ENCODE results near the gene ERICH6.

ERICH6 gene

DNA sequence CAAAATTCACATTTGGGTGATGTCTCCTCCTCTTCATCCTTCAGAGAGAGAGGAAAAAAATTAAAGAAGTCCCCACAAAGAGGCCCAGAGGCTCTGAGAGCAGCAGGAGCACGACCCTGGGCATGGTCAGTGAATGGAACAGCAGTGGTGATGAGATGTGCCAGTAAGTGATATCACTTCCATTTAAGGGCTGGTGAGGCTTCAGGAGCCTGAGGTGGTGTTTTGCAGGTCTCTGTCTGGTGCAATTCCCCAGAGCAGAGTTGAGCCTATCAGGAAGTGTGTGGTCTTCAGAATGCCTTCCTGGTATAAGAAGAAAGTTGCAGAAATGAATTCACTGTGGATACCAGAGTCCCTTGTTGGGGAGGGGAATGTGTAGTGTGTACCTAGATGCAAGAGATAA is 21.4 kb downstream of the ERICH6 start:
- TF ChIP-seq EZH2phosphoT487 (IDR thresholded peaks at IDR 0.05; ENCODE audit: borderline replicate concordance, low read length) (no peak), CTCF (IDR thresholded peaks at IDR 0.05; ENCODE audit: low read depth, low read length, poor library complexity, severe bottlenecking) (no peak)
- Histone ChIP-seq H3K4me3 (ENCODE audit: low read length) (no peak overlapping the region), H3F3A (ENCODE audit: control insufficient read depth, insufficient read depth) (no peaks in the 10 kb centered on the region), H3K4me2 (ENCODE audit: low read length) (no peak overlapping the region), H3K9me2 (replicated peaks; ENCODE audit: control insufficient read depth, low read length) (no peaks in the 10 kb centered on the region), H3K4me1 (ENCODE audit: control insufficient read depth, low read length) (peaks cover 29% of the 10 kb centered on the region), H3K36me3 (ENCODE audit: control insufficient read depth, low read length) (no peaks in the 10 kb centered on the region; the same call in 1 of the 2 replicates), H3K9me3 (ENCODE audit: control insufficient read depth, insufficient read depth, low read length) (peaks cover 5% of the 10 kb centered on the region), H3K27me3 (ENCODE audit: control insufficient read depth, low read length) (no peaks in the 10 kb centered on the region), H3K79me2 (ENCODE audit: control insufficient read depth, low read length) (no peaks in the 10 kb centered on the region), H4K20me1 (ENCODE audit: control insufficient read depth, insufficient read depth, low read depth, low read length) (no peaks in the 10 kb centered on the region), H3K27ac (ENCODE audit: low read depth, low read length) (no peak overlapping the region)

DNA sequence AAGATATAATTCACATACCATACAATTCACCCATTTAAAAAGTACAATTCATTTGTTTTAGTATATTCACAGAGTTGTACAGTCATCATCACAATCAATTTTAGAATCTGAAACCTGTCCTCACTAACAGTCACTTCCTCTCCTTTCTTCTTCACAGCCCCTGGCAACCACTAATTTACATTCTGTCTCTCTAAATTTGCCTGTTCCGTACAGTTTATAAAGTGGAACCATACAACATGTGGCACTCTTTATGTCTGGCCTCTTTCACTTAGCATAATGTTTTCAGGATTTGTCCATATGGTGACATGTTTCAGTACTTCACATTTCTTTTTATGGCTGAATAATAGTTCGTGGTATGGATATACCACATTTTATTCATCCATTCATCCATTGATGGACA is 22.7 kb downstream of the ERICH6 start:
- Histone ChIP-seq H3K4me1 (ENCODE audit: control insufficient read depth, low read length) (peaks cover 29% of the 10 kb centered on the region), H3K36me3 (ENCODE audit: control insufficient read depth, low read length) (no peaks in the 10 kb centered on the region; the same call in 1 of the 2 replicates), H4K20me1 (ENCODE audit: control insufficient read depth, insufficient read depth, low read depth, low read length) (no peaks in the 10 kb centered on the region), H3F3A (ENCODE audit: control insufficient read depth, insufficient read depth) (no peaks in the 10 kb centered on the region), H3K4me3 (ENCODE audit: low read length) (peak overlapping the region; percentile 65), H3K79me2 (ENCODE audit: control insufficient read depth, low read length) (no peaks in the 10 kb centered on the region), H3K4me2 (ENCODE audit: low read length) (peak overlapping the region; percentile 77), H3K27me3 (ENCODE audit: control insufficient read depth, low read length) (no peaks in the 10 kb centered on the region), H3K9me3 (ENCODE audit: control insufficient read depth, insufficient read depth, low read length) (peaks cover 9% of the 10 kb centered on the region), H3K9me2 (replicated peaks; ENCODE audit: control insufficient read depth, low read length) (no peaks in the 10 kb centered on the region), H3K27ac (ENCODE audit: low read depth, low read length) (peak overlapping the region; percentile 68)
- no peak for TF ChIP-seq EZH2phosphoT487 (IDR thresholded peaks at IDR 0.05; ENCODE audit: borderline replicate concordance, low read length)
- TF ChIP-seq CTCF (IDR thresholded peaks at IDR 0.05; ENCODE audit: low read depth, low read length, poor library complexity, severe bottlenecking) = no peak

DNA sequence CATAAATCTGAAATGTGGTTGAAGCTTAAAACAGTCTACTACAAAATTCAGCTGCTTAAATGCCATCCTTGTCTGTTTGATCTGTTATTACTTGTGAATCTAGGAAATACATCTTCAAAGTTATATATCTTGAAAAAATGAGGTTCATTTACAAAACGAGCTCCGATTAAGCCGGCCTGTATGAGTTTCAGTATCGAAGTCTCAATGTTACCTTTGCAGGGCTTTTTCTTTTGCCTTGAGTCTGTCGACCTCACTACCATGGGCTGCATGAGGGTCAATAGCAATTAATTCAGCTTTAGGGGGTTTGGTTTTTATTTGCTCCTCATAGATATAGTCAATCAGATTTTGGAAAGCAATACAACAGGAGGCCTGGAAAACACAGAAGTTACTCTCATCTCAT is 23.2 kb downstream of the ERICH6 start:
- TF ChIP-seq EZH2phosphoT487 (IDR thresholded peaks at IDR 0.05; ENCODE audit: borderline replicate concordance, low read length) (no peak), CTCF (IDR thresholded peaks at IDR 0.05; ENCODE audit: low read depth, low read length, poor library complexity, severe bottlenecking) (no peak)
- H3K36me3 ChIP-seq (ENCODE audit: control insufficient read depth, low read length) = no peaks in the 10 kb centered on the region; the same call in 1 of the 2 replicates
- no peaks in the 10 kb centered on the region for H3K79me2 ChIP-seq (ENCODE audit: control insufficient read depth, low read length)
- no peaks in the 10 kb centered on the region for H3K27me3 ChIP-seq (ENCODE audit: control insufficient read depth, low read length)
- peak overlapping the region; percentile 68 for H3K27ac ChIP-seq (ENCODE audit: low read depth, low read length)
- H3K4me1 ChIP-seq (ENCODE audit: control insufficient read depth, low read length) = peaks cover 29% of the 10 kb centered on the region
- H3K4me2 ChIP-seq (ENCODE audit: low read length) = peak overlapping the region; percentile 77
- no peaks in the 10 kb centered on the region for H3K9me2 ChIP-seq (replicated peaks; ENCODE audit: control insufficient read depth, low read length)
- peaks cover 14% of the 10 kb centered on the region for H3K9me3 ChIP-seq (ENCODE audit: control insufficient read depth, insufficient read depth, low read length)
- H4K20me1 ChIP-seq (ENCODE audit: control insufficient read depth, insufficient read depth, low read depth, low read length) = no peaks in the 10 kb centered on the region
- no peaks in the 10 kb centered on the region for H3F3A ChIP-seq (ENCODE audit: control insufficient read depth, insufficient read depth)
- peak overlapping the region; percentile 65 for H3K4me3 ChIP-seq (ENCODE audit: low read length)
